ENCODE results near the gene PKMYT1.

PKMYT1 gene

DNA sequence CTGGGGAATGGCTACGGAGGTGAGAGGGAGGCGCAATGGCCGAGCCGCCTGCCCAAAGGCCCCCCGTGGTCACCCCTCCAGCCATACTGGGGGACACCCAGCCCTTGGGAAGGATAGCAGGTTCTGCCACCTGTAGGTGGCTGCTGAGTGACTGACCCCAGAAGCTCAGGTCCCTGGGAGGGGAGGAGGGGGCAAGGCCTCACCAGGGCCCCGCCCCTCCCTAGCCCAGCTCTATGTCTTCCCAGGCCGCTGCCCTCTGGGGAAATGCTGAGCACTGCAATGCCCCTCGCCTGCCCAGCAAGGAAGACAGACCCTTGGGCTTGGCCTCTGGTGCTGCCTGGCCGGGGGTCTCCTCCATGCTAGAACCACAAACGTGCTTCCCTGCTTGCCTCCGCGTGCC, 21.1 kb upstream of the PKMYT1 start:
- H3K4me1 ChIP-seq (ENCODE audit: low read depth, poor library complexity, severe bottlenecking): peaks cover 10% of the 10 kb centered on the region
- TF ChIP-seq, protein P1, sequence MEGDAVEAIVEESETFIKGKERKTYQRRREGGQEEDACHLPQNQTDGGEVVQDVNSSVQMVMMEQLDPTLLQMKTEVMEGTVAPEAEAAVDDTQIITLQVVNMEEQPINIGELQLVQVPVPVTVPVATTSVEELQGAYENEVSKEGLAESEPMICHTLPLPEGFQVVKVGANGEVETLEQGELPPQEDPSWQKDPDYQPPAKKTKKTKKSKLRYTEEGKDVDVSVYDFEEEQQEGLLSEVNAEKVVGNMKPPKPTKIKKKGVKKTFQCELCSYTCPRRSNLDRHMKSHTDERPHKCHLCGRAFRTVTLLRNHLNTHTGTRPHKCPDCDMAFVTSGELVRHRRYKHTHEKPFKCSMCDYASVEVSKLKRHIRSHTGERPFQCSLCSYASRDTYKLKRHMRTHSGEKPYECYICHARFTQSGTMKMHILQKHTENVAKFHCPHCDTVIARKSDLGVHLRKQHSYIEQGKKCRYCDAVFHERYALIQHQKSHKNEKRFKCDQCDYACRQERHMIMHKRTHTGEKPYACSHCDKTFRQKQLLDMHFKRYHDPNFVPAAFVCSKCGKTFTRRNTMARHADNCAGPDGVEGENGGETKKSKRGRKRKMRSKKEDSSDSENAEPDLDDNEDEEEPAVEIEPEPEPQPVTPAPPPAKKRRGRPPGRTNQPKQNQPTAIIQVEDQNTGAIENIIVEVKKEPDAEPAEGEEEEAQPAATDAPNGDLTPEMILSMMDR (conservative IDR thresholded peaks at IDR 0.05; ENCODE audit: low read depth, low read length): no peak

DNA sequence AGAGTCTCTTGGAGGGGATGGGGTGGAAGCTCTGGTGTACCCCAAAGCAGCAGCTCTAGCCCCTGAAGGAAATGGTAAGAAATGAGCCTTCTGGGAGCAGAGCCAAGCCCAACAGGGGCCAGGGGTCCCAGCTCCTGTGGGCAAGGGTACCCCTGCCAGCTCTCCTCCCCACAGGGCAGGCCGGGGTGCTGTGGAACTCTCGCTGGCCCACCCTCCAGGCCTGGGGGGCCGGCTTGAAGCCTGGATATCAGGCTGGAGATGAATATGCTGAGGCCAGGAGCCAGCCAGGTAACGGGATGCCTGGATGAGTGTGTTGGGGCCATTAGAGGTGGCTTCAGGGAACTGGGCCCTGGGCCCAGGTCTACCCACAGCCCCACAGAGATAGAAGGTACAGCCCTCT, 20.3 kb upstream of the PKMYT1 start:
- peaks cover 3% of the 10 kb centered on the region for H3K4me1 ChIP-seq (ENCODE audit: low read depth, poor library complexity, severe bottlenecking)
- H3K27ac ChIP-seq: no peak overlapping the region
- no peak overlapping the region for H3K4me3 ChIP-seq (IDR thresholded peaks at IDR 0.05; ENCODE audit: insufficient read depth, low read depth, low read length)
- peaks cover 81% of the 10 kb centered on the region for H3K27me3 ChIP-seq (ENCODE audit: insufficient read depth, low read depth)
- H4K20me1 ChIP-seq (ENCODE audit: insufficient read depth): no peaks in the 10 kb centered on the region
- H3K36me3 ChIP-seq (ENCODE audit: insufficient read depth): no peaks in the 10 kb centered on the region
- H2AFZ ChIP-seq (ENCODE audit: low read depth): no peak overlapping the region
- TF ChIP-seq, protein P1 (conservative IDR thresholded peaks at IDR 0.05; ENCODE audit: low read depth, low read length): no peak
- H3K9ac ChIP-seq: no peak overlapping the region
- H3K4me2 ChIP-seq: no peak overlapping the region
- H3K79me2 ChIP-seq (ENCODE audit: insufficient read depth, low read depth): no peaks in the 10 kb centered on the region

More for the DNA sequence above, 21.1 kb upstream of the PKMYT1 start:
- H2AFZ ChIP-seq (ENCODE audit: low read depth): no peak overlapping the region
- H3K79me2 ChIP-seq (ENCODE audit: insufficient read depth, low read depth): no peaks in the 10 kb centered on the region
- no peak overlapping the region for H3K4me2 ChIP-seq
- H3K36me3 ChIP-seq (ENCODE audit: insufficient read depth): no peaks in the 10 kb centered on the region
- H3K4me3 ChIP-seq (IDR thresholded peaks at IDR 0.05; ENCODE audit: insufficient read depth, low read depth, low read length): no peak overlapping the region
- H4K20me1 ChIP-seq (ENCODE audit: insufficient read depth): no peaks in the 10 kb centered on the region
- no peak overlapping the region for H3K9ac ChIP-seq
- H3K27me3 ChIP-seq (ENCODE audit: insufficient read depth, low read depth): peaks cover 78% of the 10 kb centered on the region
- no peak overlapping the region for H3K27ac ChIP-seq

DNA sequence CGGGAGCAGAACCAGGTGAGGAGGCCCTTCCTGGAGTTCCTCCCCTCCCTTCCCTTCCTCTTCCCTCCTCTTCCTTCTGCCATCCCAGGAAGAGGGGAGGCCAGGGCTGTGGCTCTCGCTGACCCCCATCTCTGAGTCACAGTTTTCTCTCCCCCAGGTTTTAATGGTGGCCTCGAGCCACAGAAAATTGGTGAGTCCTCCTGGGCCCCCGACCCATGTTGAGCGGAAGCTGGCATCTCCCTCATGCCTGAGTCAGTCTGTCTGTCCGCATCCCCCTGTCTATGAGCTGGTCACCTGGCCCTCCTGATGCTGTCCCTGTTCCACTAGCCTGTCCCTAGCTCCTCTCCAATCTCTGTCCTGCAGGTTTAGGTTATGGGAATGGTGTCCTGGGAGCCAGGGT, 19.7 kb upstream of the PKMYT1 start:
- Histone ChIP-seq H3K4me2 (no peak overlapping the region), H3K27me3 (ENCODE audit: insufficient read depth, low read depth) (peaks cover 81% of the 10 kb centered on the region)

DNA sequence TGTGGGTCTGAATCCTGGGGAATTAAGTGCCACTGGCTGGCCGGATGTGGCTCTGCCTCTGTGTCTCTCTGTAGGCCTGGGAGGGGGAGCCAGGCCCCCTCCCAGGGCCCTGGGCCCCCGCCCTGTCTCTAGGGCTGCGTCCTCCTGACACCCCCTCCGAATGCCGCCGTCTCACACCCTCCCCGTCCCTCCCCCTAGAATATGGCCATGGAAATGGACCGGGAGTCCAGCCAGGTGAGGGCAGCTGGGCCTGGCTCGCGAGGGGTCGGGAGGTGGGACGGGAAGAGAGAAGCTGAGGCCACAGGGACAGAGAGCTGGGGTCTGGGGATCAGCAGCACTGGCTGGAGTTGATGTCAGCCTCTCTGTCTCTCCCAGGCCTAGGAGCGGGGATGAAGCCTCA, 16.1 kb upstream of the PKMYT1 start:
- TF ChIP-seq, protein P1 (conservative IDR thresholded peaks at IDR 0.05; ENCODE audit: low read depth, low read length): no peak
- no peak overlapping the region for H3K27ac ChIP-seq
- no peaks in the 10 kb centered on the region for H3K4me1 ChIP-seq (ENCODE audit: low read depth, poor library complexity, severe bottlenecking)
- no peak overlapping the region for H2AFZ ChIP-seq (ENCODE audit: low read depth)
- H3K36me3 ChIP-seq (ENCODE audit: insufficient read depth): no peaks in the 10 kb centered on the region
- no peaks in the 10 kb centered on the region for H3K79me2 ChIP-seq (ENCODE audit: insufficient read depth, low read depth)
- H3K4me3 ChIP-seq (IDR thresholded peaks at IDR 0.05; ENCODE audit: insufficient read depth, low read depth, low read length): no peak overlapping the region
- H3K27me3 ChIP-seq (ENCODE audit: insufficient read depth, low read depth): peaks cover 100% of the 10 kb centered on the region
- H3K4me2 ChIP-seq: no peak overlapping the region
- no peaks in the 10 kb centered on the region for H4K20me1 ChIP-seq (ENCODE audit: insufficient read depth)
- H3K9ac ChIP-seq: no peak overlapping the region

More for the DNA sequence above, 19.7 kb upstream of the PKMYT1 start:
- H3K4me3 ChIP-seq (IDR thresholded peaks at IDR 0.05; ENCODE audit: insufficient read depth, low read depth, low read length): no peak overlapping the region
- H3K79me2 ChIP-seq (ENCODE audit: insufficient read depth, low read depth): no peaks in the 10 kb centered on the region
- H2AFZ ChIP-seq (ENCODE audit: low read depth): no peak overlapping the region
- H3K27ac ChIP-seq: no peak overlapping the region
- no peaks in the 10 kb centered on the region for H3K36me3 ChIP-seq (ENCODE audit: insufficient read depth)
- H3K4me1 ChIP-seq (ENCODE audit: low read depth, poor library complexity, severe bottlenecking): peaks cover 2% of the 10 kb centered on the region
- H4K20me1 ChIP-seq (ENCODE audit: insufficient read depth): no peaks in the 10 kb centered on the region
- TF ChIP-seq, protein P1 (conservative IDR thresholded peaks at IDR 0.05; ENCODE audit: low read depth, low read length): no peak
- H3K9ac ChIP-seq: no peak overlapping the region
